NCI-H82 treated with DMSO at 0.1 percent for 48 hours (cell line): ENCODE measurements around the gene MAN2B2.

ENCODE experiments used
- DNase-seq: peaks from one replicate; lab custom pipeline; 2025; ENCODE audit not compliant: unreplicated experiment; lab: John Stamatoyannopoulos, UW

The MAN2B2 gene

DNA sequence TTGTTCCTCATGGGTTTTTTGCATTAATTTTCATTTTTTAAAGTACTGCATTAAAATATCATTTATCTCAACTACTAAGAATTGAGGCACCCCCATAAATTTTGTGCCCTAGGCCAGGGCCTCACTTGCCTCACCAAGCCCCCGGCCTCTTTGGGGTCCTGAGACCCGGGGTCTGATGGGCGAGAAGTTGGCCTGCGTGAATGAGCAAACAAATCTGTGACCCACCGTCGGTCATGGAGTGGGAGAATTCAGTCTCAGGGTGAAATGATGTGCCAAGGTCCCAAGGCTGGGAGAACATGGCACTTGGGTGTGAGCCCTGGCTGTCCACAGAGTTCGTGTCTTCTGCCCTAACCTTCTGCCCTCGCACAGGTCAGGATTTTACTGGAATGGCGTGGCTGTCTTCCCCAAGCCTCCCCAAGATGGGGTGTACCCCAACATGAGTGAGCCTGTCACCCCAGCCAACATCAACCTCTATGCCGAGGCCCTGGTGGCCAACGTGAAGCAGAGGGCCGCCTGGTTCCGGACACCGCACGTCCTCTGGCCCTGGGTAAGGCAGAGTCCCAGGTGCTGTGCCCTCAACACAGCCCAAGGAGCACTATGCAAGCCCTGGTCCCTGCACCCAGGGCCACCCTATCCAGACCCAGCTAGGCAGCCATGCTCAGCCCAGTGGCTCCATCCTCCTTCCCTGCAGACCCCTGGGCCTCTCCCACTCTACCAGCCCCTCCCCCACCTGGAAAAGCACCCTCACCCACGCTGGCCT, 18.0 kb downstream of the MAN2B2 start:
- no peak for DNase-seq

DNA sequence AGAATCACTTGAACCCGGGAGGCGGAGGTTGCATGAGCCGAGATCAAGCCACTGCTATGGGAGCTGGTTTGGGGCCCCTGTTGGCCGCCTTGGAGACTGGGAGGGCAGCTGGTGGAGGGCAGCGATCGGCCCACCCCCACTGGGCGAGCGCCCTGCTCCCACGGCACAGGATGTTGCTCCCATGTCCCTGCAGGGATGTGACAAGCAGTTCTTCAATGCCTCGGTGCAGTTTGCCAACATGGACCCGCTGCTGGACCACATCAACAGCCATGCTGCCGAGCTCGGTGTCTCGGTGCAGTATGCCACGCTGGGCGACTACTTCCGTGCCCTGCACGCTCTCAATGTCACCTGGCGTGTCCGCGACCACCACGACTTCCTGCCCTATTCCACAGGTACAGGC, 19.4 kb downstream of the MAN2B2 start:
- DNase-seq: no peak

DNA sequence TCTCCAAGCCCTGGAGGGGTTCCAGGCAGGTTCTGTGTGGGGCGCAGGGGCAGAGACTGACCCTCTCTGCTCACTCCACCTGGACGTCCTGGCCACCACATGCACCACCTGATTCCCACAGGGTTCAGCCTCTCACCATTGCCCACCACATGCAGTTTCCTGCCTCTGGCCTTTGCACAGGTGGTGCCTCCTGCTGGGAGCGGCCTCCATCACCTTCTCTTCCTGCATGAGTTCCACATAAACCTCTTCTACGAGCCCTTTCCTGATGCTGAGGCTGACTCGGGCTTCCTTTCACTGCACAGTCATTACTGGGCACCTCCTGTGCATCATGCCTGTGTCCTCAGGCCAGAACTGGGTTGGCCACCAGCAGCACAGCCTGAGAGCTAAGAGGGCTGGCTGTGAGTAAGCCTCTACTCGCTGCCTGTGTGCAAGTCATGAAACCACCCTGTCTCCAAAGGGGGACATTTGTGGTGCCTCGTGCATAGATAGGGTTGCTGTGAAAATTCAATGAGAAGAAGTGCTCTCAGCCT, 19.9 kb downstream of the MAN2B2 start:
- DNase-seq: no peak

DNA sequence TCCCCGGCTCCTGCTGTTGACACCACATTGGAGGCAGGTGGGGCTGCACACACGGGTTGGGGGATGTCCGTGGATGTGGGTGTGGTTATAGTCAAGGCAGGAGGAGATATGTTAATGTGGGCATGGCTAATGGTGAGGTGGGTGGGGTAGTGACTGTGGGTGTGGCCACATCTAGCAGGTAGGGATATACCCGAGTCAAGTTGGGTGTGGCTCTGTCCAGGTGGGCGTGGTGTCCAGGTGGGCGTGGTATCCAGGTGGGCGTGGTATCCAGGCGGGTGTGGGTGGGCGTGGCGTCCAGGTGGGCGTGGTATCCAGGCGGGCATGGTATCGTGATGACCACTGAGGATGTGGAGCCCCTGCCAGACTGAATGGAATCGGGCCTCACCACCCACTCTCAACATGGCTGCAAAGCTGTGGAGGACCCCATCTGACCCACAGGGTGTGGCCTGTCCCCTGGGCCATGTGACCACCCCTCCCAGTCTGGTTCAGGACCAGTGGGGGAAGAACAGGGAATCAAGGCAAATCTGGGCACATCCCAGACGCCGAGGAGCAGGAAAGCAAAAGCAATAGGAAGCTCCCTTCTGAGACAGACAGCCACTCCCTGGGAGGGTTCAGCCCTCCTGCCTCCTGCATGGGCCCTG, 21.0 kb downstream of the MAN2B2 start:
- no peak for DNase-seq

DNA sequence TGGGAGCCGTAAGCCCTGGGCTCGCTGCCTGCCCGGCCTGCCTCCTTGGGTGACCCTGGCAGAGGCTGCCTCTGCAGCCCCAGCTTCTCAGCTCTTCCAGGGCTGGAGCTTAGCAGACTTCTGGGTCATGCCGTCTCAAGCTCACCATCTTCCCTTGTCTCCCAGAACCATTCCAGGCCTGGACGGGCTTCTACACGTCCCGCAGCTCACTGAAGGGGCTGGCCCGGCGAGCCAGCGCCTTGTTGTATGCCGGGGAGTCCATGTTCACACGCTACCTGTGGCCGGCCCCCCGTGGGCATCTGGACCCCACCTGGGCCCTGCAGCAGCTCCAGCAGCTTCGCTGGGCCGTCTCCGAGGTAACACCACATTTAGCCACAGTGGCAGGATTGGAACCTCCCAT, 22.0 kb downstream of the MAN2B2 start:
- DNase-seq: no peak

DNA sequence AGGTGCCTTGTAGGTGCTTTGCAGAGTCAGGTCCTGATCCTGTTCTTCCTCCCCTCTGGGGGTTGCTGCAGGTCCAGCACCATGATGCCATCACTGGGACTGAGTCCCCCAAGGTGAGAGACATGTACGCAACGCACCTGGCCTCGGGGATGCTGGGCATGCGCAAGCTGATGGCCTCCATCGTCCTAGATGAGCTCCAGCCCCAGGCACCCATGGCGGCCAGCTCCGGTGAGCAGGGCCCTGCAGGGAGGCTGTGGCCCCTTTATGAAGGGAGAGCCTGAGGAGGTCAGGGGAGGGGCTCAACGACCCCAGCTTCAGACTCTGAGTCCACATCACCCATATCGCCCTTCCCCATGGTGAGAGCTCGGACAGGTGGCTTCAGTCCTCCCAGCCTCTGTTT, 23.1 kb downstream of the MAN2B2 start:
- DNase-seq: no peak

DNA sequence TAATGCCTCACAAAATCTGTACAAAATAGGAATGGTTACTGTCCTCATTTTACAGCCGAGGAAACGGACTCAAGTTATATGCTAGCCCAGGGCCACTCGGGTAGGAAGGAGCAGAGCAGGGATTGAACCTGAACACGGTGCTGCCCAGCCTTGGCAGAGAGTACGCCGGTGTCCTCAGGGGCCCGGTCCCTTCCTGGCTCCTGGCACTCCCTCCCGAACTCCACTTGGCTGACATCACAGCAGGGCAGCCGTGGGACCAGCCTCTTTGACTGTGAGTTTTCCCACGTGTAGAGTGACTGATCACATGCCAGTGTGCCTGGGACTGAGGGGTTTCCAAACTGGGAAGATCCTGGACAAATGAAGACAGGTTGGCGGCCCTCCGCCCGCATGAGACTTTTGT, 23.7 kb downstream of the MAN2B2 start:
- no peak for DNase-seq

DNA sequence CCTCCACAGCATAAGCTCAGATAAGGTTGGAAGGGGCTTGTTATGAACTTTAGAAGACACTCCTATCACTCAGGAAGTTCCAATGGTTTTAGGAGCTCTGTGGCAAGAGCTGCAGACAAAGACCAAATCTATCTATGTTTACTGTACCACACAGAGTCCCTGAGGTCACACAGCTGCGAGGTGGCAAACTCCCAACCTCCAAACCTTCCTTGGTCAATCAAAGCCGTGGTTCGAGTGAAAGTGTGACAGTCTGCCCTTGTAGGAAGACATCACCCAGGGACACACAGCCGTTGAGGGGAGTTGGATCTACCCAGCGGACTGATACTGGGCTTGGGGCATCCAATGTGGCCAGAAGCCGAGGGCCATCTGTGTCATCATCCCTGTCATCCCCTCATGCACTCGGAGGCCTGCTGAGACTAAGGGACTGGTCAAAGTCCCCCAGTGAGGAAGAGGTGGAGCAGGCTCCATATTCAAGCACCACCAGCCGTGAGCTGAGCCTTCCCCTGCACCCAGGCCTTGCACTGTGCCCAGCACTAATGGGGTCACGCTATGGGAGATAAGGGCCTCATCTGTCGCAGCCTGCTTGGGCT, 26.8 kb downstream of the MAN2B2 start:
- DNase-seq: no peak

DNA sequence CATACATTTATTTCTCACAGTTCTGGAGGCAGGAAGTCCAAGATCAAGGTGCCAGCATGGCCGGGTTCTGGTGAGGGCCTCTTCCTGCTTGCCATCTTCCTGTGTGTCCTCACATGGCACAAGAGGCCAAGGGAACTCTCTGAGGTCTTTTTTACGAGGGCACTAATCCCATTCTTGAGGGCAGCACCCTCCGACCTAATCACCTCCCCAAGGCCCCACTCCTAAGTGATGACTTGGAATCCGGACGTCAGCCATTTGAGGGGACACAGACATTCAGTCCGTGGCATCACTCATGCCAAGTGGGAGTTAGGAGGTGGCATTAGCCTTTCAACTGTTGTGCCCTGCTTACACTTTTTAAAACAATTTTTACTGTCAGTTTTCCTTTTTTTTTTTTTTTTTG, 27.3 kb downstream of the MAN2B2 start:
- no peak for DNase-seq

DNA sequence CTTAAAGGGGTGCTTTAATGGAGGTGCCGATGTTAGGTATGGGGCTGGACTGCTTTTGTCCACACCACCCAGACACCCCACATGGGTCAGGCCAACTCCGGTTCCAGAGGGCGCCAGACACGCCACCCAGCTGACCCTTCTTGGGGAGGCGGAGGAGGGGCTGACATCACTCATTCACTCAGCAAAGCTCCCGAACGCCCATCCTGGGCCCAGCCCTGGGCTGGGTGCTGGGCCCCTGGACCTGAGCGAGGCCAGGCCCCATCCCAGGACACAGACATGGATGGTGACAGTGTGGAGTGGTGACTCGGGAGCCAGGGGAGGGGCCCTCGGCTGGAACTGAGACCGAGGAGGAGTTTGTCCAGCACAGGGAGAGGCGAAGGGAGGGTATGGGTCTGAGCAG, 28.1 kb downstream of the MAN2B2 start:
- no peak for DNase-seq

DNA sequence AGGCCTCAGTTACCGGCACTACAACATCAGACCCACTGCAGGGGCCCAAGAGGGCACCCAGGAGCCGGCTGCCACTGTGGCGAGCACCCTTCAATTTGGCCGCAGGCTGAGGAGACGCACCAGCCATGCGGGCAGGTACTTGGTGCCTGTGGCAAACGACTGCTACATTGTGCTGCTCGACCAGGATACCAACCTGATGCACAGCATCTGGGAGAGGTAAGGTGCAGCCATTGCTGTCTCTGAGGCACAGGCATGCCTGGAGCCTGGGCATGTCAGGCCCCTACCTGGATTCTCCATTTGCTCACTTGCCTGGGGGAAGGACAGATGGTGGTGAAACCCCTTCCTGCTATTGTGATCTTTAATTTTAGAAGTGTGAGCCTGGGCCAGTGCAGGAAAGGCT, 30.1 kb downstream of the MAN2B2 start:
- DNase-seq: no peak

DNA sequence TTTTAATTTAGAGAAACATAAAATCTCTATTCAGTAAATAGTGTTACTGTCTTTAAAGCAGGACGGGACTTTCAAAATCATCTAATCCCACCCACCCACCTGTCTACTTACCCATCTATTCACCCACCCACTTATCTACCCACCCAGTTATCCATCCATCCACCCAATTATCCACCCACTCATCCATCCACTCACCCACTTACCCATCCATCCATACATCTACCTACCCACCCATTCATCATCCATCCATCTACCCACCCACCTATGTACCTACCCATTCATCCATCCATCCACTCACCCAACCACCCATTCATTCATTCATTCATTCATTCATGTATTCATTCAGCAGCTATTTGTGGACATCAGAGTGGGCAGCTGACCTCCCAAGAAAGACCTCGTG, 30.6 kb downstream of the MAN2B2 start:
- no peak for DNase-seq

DNA sequence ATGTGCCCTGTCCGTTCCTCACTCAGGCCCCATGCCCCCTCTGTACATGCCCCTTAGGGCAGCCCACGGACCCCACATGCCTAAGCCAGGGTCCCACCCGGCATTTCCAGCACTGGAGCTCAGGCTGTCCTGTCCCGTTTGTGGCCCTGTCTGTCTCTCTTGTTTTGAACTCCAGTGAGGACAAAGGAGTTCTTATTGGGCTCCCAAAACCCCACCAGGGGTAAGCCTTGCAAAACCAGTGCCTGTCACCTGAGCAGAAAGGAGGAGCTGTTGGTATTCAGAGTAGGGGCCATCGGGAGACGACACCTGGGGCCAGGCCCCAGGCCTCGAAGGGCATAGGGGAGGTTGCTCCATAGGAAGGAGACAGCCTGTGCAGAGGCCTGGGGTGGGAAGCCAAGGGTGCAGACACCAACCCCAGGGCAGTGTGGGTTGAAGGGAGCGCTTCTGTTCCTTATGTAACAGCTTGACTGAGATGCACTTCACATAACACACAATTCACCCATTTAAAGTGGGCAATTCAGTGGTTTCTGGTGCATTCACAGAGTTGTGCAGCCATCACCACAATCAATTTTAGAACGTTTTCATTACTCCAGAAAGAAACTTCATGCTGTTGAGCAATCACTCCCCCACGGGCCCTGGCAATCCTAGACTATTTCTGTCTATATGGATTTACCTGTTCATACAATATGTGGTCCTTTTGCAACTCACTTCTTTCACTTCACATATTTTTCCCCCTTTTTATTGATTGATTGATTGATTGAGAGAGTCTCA, 31.7 kb downstream of the MAN2B2 start:
- DNase-seq: no peak

DNA sequence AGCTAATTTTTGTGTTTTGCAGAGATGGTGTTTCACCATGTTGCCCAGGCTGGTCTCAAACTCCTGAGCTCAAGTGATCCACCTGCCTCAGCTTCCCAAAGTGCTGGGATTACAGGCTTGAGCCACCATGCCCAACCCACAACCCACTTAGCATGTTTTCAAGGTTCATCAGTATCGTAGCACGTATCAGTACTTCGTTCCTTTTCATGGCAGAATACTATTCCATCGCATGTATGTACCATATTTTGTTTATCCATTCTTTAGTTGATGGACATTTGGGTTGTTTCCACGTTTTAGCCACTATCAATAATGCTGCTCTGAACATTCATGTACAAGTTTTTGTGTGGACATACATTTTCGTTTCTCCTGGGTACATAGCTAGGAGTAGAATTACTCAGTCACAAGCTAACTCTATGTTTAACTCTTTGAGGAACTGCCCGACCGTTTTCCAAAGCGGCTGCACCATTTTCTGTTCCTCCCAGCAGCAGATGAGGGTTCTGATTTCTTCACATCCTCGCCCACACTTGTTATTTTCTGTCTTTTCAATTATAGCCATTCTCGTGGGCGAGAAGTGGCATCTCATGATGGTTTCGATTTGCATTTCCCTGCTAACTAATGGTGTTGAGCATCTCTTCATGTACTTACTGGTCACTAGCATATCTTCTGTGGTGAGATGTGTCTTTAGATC, 32.5 kb downstream of the MAN2B2 start:
- DNase-seq: no peak

DNA sequence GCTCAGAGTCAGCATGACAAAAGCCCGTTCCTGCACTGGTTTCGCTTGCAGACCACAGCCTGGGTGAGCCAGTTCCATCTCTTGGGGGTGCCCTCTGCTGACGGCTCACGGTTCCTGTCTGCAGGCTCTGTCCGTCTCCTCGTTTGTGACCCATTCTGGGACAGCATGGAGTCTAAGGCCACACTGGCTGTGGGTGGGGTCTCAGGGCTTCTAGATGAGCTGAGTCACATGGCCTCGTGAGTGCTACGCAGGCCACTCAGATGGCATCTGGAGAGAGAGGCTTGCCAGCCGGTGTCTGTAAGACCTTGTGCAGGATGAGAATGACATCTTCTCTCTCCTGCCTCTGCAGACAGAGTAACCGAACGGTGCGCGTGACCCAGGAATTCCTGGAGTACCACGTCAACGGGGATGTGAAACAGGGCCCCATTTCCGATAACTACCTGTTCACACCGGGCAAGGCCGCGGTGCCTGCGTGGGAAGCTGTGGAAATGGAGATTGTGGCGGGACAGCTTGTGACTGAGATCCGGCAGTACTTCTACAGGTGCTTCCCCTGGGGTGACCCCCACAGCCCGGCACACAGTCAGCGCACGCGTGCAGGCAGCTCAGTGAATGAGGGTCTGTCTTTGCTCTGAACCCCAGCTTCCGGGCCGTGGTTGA, 33.9 kb downstream of the MAN2B2 start:
- DNase-seq: no peak

DNA sequence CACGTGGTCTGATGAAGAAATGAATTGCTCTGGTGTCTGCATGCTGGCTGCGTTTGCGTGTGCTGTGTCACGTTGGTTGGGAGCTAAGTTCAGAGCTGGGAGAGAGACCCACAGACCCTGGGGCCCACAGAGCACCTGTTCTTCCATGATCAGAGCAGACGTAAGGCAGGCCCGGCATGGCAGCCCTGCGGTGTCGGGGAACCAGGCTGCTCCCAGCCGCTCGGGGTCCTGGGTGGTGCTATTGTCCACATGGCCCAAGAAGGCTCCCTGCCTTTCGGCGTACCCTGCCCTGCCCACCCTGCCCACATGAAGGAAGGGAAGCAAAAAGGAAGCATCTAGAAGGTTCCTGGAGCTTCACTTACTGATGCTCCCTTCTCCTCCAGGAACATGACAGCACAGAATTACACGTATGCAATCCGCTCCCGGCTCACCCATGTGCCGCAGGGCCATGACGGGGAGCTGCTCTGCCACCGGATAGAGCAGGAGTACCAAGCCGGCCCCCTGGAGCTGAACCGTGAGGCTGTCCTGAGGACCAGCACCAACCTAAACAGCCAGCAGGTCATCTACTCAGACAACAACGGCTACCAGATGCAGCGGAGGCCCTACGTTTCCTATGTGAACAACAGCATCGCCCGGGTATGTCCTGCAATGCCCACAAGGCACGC, 34.6 kb downstream of the MAN2B2 start:
- DNase-seq: no peak

DNA sequence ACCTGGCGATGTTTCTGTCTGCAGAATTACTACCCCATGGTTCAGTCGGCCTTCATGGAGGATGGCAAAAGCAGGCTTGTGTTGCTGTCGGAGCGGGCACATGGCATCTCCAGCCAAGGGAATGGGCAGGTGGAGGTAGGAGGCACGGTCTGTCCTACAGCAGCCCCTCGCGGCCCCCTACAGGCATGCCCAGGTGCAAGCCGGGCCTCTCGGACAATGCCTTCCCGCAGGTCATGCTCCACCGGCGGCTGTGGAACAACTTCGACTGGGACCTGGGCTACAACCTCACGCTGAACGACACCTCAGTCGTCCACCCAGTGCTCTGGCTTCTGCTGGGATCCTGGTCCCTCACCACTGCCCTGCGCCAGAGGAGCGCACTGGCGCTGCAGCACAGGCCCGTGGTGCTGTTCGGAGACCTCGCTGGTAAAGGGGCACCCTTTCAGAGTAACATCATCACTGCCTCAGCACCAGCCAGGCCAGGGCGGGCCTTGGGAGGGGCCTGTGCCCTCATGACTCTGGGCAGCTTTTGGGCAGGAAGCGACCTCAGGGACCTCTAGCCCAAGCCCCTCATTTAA, 36.0 kb downstream of the MAN2B2 start:
- DNase-seq: no peak

DNA sequence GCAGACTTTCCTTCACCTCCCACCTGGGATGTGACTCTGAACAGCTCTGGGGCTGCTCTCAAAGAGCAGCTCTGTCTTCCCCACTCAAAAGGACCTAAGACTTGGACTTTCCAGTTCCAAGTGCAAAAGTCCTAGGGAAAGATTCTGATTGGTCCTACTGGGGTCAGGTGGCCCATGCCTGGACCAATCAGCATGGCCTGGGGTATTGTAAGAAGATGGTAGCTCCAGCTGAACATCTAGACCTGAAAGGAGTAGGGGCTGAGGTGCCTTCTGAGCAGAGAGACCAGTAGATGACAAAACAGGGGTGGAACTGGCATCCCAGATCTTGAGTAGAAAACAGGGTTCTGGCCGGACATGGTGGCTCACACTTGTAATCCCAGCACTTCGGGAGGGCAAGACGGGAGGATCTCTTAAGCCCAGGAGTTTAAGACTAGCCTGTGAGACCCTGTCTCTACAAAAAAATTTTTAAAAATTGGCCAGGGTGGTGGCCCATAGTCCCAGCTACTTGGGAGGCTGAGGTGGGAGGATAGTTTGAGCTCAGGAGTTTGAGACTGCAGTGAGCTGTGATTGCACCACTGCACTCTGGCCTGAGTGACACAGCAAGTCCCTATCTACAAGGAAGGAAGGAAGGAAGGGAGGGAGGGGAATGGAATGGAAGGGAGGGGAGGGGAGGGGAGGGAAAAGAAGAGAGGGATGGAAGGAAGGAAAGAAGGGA, 38.1 kb downstream of the MAN2B2 start:
- no peak for DNase-seq
